DND-41 (cell line): ENCODE measurements around the gene NEDD4L.

ENCODE experiments used
- ATAC-seq: fragments of 200-7000 bp; cut with Tn5 transposase; 3 replicates; pipeline ENCODE4 v1.9.1; 2021; ENCODE audit warnings: low read depth; ENCODE audit not compliant: insufficient read depth
- DNase-seq: peaks from one replicate; pipeline ENCODE4 v3.0.0-alpha.2; 2020
- H2AFZ ChIP-seq: 2 replicates; pipeline ENCODE4 v1.6.0; 2012; ENCODE audit warnings: low read depth, low read length
- H3K27ac ChIP-seq: 2 replicates; pipeline ENCODE4 v1.5.1; 2012; ENCODE audit warnings: low read length, inconsistent platforms
- H3K27me3 ChIP-seq: fragments of 200-600 bp; sonication (generic); 2 replicates; pipeline ENCODE4 v1.6.0; 2012; ENCODE audit warnings: low read length, mild to moderate bottlenecking, inconsistent platforms; ENCODE audit not compliant: insufficient read depth, poor library complexity
- H3K36me3 ChIP-seq: 2 replicates; pipeline ENCODE4 v1.5.1; 2012; ENCODE audit warnings: low read length, inconsistent platforms; ENCODE audit not compliant: insufficient read depth
- H3K4me1 ChIP-seq: 2 replicates; pipeline ENCODE4 v1.5.1; 2012; ENCODE audit warnings: mild to moderate bottlenecking, low read length; ENCODE audit not compliant: insufficient read depth
- H3K4me2 ChIP-seq: 2 replicates; pipeline ENCODE4 v1.6.0; 2012; ENCODE audit warnings: mild to moderate bottlenecking, moderate library complexity, low read length, inconsistent platforms; ENCODE audit not compliant: insufficient read depth
- H3K4me3 ChIP-seq, 2 experiments: fragments of 200-600 bp in 1 of 2; shearing (Covaris generic) in 1 of 2; 2 replicates each; pipeline ENCODE4 v1.5.1; 2012 to 2016; ENCODE audit warnings: inconsistent platforms in 2 of 2, low read length in 2 of 2, mild to moderate bottlenecking in 2 of 2, low read depth in 1 of 2, moderate library complexity in 1 of 2
- H3K79me2 ChIP-seq: 2 replicates; pipeline ENCODE4 v1.6.0; 2012; ENCODE audit warnings: low read length, inconsistent platforms; ENCODE audit not compliant: insufficient read depth
- H3K9ac ChIP-seq: 2 replicates; pipeline ENCODE4 v1.6.0; 2012; ENCODE audit warnings: low read depth, mild to moderate bottlenecking, inconsistent platforms, low read length, moderate library complexity
- H3K9me3 ChIP-seq: 2 replicates; pipeline ENCODE4 v1.5.1; 2012; ENCODE audit warnings: low read length, moderate library complexity, mild to moderate bottlenecking, inconsistent platforms; ENCODE audit not compliant: insufficient read depth, severe bottlenecking
- H4K20me1 ChIP-seq: 2 replicates; pipeline ENCODE4 v1.6.0; 2012; ENCODE audit warnings: low read length; ENCODE audit not compliant: insufficient read depth
- CTCF ChIP-seq: IDR thresholded peaks from 2 replicates; pipeline ENCODE4 v1.5.1; 2012; ENCODE audit warnings: borderline replicate concordance, low read length, moderate library complexity, mild to moderate bottlenecking; ENCODE audit not compliant: poor library complexity, severe bottlenecking; ENCODE audit errors: extremely low read depth
- EZH2 ChIP-seq: IDR thresholded peaks from 3 replicates; pipeline ENCODE4 v1.6.1; 2012; ENCODE audit warnings: borderline replicate concordance, low read depth, mild to moderate bottlenecking, moderate library complexity, low read length, inconsistent platforms; ENCODE audit not compliant: severe bottlenecking

The NEDD4L gene

GRCh38 chr18:58398648-58399398 lies 354.8 kb downstream of the NEDD4L start:
- Histone ChIP-seq H3K79me2 (no peaks in the 10 kb centered on the region), H3K4me1 (no peaks in the 10 kb centered on the region), H3K9me3 (no peaks in the 10 kb centered on the region), H3K4me3 (no peak overlapping the region), H2AFZ (no peak overlapping the region), H3K9ac (no peak overlapping the region), H3K4me2 (no peak overlapping the region), H4K20me1 (no peaks in the 10 kb centered on the region; the same call in 1 of the 2 replicates), H3K27me3 (no peaks in the 10 kb centered on the region), H3K27ac (no peak overlapping the region), H3K36me3 (no peaks in the 10 kb centered on the region)
- ATAC-seq (no peak), DNase-seq (no peak)
- TF ChIP-seq EZH2 (no peak), CTCF (no peak)

- Histone ChIP-seq H3K4me1 (no peaks in the 10 kb centered on the region), H3K27ac (no peak overlapping the region), H3K4me2 (no peak overlapping the region), H3K27me3 (no peaks in the 10 kb centered on the region), H4K20me1 (no peaks in the 10 kb centered on the region; the same call in 1 of the 2 replicates), H3K9ac (no peak overlapping the region), H3K4me3 (no peak overlapping the region), H3K79me2 (no peaks in the 10 kb centered on the region), H3K36me3 (no peaks in the 10 kb centered on the region), H2AFZ (no peak overlapping the region), H3K9me3 (no peaks in the 10 kb centered on the region)
- TF ChIP-seq CTCF = no peak
- no peak for TF ChIP-seq EZH2
- DNase-seq (no peak), ATAC-seq (no peak)
These were observed 356.4 kb downstream of the NEDD4L start for GRCh38 chr18:58400331-58400870.

GRCh38 chr18:58401191-58401590 lies 357.2 kb downstream of the NEDD4L start:
- H3K4me2 ChIP-seq = no peak overlapping the region
- H2AFZ ChIP-seq = no peak overlapping the region
- H3K4me3 ChIP-seq = no peak overlapping the region
- no peaks in the 10 kb centered on the region; the same call in 1 of the 2 replicates for H4K20me1 ChIP-seq
- H3K4me1 ChIP-seq = no peaks in the 10 kb centered on the region
- H3K9ac ChIP-seq = no peak overlapping the region
- no peaks in the 10 kb centered on the region for H3K27me3 ChIP-seq
- ATAC-seq (no peak), DNase-seq (no peak)
- no peaks in the 10 kb centered on the region for H3K9me3 ChIP-seq
- TF ChIP-seq CTCF (no peak), EZH2 (no peak)
- no peaks in the 10 kb centered on the region for H3K36me3 ChIP-seq
- no peak overlapping the region for H3K27ac ChIP-seq
- no peaks in the 10 kb centered on the region for H3K79me2 ChIP-seq
